GM23338 (cell line): ENCODE results near the gene SPIC.

ENCODE experiments used
- CREB1 ChIP-seq: fragments of 250-450 bp; sonication (Bioruptor Pico); IDR thresholded peaks from 2 replicates; pipeline ENCODE4 v1.5.0; 2020; ENCODE audit warnings: low read depth, mild to moderate bottlenecking, moderate library complexity
- CTCF ChIP-seq, 2 experiments: fragments of 200-600 bp in 1 of 2; sonication (generic) in 1 of 2; conservative IDR thresholded peaks; 2 replicates each; pipeline versions ENCODE4 v1.5.1 to v1.6.1; 2016 to 2017; ENCODE audit warnings: antibody characterized with exemption in 2 of 2, low read depth in 2 of 2, mild to moderate bottlenecking in 2 of 2, moderate library complexity in 1 of 2
- EZH2 ChIP-seq: fragments of 200-600 bp; sonication (generic); IDR thresholded peaks from one replicate; pipeline ENCODE4 v1.8.0; 2017; ENCODE audit warnings: antibody characterized with exemption, mild to moderate bottlenecking, low read depth; ENCODE audit not compliant: unreplicated experiment
- POLR2AphosphoS5 ChIP-seq: IDR thresholded peaks from 2 replicates; pipeline ENCODE4 v1.6.1; 2016; ENCODE audit warnings: antibody characterized with exemption, low read depth
- ZNF114 ChIP-seq: fragments of 250-450 bp; sonication (Bioruptor Pico); IDR thresholded peaks from 2 replicates; pipeline ENCODE4 v1.5.0; 2020; ENCODE audit warnings: mild to moderate bottlenecking, moderate library complexity

DNA sequence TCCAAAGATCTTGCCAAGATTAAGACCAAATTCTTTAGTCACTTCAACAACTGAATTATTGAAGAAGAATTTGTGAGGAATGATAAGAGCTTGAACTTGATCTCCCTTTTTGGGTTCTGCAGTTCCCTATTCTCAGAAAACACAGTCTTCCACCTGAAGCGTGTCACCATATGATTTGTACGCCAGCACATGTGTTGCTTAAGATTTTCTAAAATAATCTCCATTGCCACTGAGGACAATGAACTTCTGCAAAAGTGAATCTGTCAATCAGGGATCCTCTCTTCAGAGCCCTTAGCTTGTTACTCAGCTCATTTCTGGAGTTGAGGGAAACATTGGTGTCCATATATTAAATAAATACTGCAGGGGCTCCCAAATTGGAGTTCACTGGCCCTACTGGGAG, 4.2 kb upstream of the SPIC start:
- TF ChIP-seq CTCF (conservative IDR thresholded peaks at IDR 0.05; ENCODE audit: low read depth in 2 of 2) (no peak), EZH2 (no peak), ZNF114 (CRISPR knock-in tag) (no peak), CREB1 (no peak), POLR2AphosphoS5 (no peak)
